CD4-positive, alpha-beta T cell treated with Interleukin-17A for 4 hours (primary cell): ENCODE results near the gene ERP27.

ENCODE experiments used
- DNase-seq: peaks from one replicate; pipeline ENCODE4 v3.0.0-alpha.2; 2020; ENCODE audit warnings: mixed read lengths

ERP27 gene

GRCh38 chr12:14938301-14938700 lies at the start of gene ERP27:
ERP27 (minus strand) TSS chr12:14938537; CDS start chr12:14938508, 29 bp downstream.
- DNase-seq, result no peak

- no peak for DNase-seq
These were observed 49.7 kb upstream of the ERP27 start for GRCh38 chr12:14988035-14988434.

- DNase-seq, result no peak
These were observed 48.1 kb upstream of the ERP27 start for GRCh38 chr12:14986449-14986848.

GRCh38 chr12:14984766-14985285 lies 46.5 kb upstream of the ERP27 start:
- no peak for DNase-seq

GRCh38 chr12:14984036-14984435 lies 45.7 kb upstream of the ERP27 start:
- no peak for DNase-seq

GRCh38 chr12:14982991-14983390 lies 44.7 kb upstream of the ERP27 start:
- peak; percentile 37 for DNase-seq

GRCh38 chr12:14982562-14982961 lies 44.2 kb upstream of the ERP27 start:
- DNase-seq, result no peak

GRCh38 chr12:14981049-14981448 lies 42.7 kb upstream of the ERP27 start:
- DNase-seq, result no peak

GRCh38 chr12:14979468-14979867 lies 41.1 kb upstream of the ERP27 start:
- DNase-seq, result no peak

- no peak for DNase-seq
These were observed 38.3 kb upstream of the ERP27 start for GRCh38 chr12:14976658-14977057.

- no peak for DNase-seq
These were observed 37.1 kb upstream of the ERP27 start for GRCh38 chr12:14975457-14975856.

- DNase-seq, result no peak
These were observed 36.3 kb upstream of the ERP27 start for GRCh38 chr12:14974633-14975032.

GRCh38 chr12:14972816-14973215 lies 34.5 kb upstream of the ERP27 start, which contains the start of gene PDE6H:
PDE6H (plus strand) TSS chr12:14973042; CDS start chr12:14978013, 4,971 bp downstream.
- no peak for DNase-seq

- DNase-seq, result no peak
These were observed 32.1 kb upstream of the ERP27 start for GRCh38 chr12:14970473-14970872.

GRCh38 chr12:14968478-14968877 lies 30.1 kb upstream of the ERP27 start:
- no peak for DNase-seq

GRCh38 chr12:14965221-14965620 lies 26.9 kb upstream of the ERP27 start:
- no peak for DNase-seq

GRCh38 chr12:14964406-14964805 lies 26.1 kb upstream of the ERP27 start:
- no peak for DNase-seq

GRCh38 chr12:14963520-14963919 lies 25.2 kb upstream of the ERP27 start:
- no peak for DNase-seq

- DNase-seq, result peak; percentile 39
These were observed 24.5 kb upstream of the ERP27 start for GRCh38 chr12:14962797-14963196.

- no peak for DNase-seq
These were observed 23.8 kb upstream of the ERP27 start for GRCh38 chr12:14962153-14962539.

- peak; percentile 81 for DNase-seq
These were observed 23.3 kb upstream of the ERP27 start, which contains the start of gene ARHGDIB for GRCh38 chr12:14961466-14962152. ARHGDIB (minus strand) TSS chr12:14961601; CDS start chr12:14950712, 10,889 bp downstream.

GRCh38 chr12:14960548-14961465 lies 22.5 kb upstream of the ERP27 start:
- DNase-seq, result peak; percentile 69

GRCh38 chr12:14959916-14960496 lies 21.7 kb upstream of the ERP27 start:
- peak; percentile 24 for DNase-seq
